ENCODE measurements around the gene FAM167B. TPM values are rescaled to one million over a fixed set of nuclear protein-coding genes. Genes with fewer than 3 reads are reported as not detected.
A peak's percentile ranks its signal among the peaks of the same experiment; 100 is the strongest.
"Not testable (repeated sequence)": the region's sequence is repeated elsewhere in the genome, so short reads cannot be mapped to it uniquely, and the experiment has no call there.

The FAM167B gene
- polyA plus RNA-seq, 6 donors from 2014 or later, result 0.42 TPM; not detected in 5

DNA sequence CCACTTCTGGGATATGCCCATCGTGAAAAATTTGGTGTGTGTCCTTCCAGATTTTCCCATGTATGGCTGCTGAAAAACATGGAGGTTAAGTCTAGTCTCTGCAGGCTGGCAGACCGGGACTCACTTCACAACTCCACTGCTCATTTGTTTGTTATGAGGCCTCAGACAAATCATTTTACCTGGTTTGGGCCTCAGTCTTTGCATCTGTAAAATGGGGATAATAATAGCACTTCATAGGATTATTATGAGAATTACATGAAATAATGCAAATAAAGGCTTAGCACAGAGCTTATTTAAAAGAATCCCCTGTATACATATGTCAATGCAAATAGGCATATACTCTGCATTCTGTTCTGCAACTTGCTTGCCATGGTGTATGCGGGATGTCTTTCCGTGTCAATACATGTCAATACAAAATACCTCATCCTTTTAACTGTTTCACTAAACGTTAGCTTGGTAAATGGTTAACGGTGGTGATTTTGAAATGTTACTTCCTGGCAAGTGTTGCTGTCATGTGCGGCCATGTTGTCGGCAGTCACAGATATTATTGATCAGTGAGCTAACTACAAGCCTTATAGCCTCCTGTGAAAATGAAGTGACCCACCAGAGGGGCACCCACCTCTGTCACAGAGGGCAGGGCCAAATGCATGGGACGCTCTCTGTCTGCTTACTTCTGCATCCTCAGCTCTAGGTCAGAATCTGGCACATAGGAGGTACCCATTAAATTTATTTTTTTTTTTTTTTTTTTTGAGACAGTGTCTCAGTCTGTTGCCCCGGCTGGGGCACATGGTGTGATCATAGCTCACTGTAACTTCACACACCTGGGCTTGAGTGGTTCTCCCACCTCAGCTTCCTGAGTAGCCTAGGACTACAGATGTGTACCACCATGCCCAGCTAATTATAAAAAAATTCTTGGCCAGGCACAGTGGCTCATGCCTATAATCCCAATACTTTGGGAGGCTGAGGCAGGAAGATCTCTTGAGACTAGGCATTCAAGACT, 8.3 kb downstream of the FAM167B start:
- H3K36me3 Mint-ChIP-seq, result no peaks in the 10 kb centered on the region
- no peak for DNase-seq
- H3K4me3 Mint-ChIP-seq, result peak overlapping the region in 2 of 8 donors; percentile 27 to 44

DNA sequence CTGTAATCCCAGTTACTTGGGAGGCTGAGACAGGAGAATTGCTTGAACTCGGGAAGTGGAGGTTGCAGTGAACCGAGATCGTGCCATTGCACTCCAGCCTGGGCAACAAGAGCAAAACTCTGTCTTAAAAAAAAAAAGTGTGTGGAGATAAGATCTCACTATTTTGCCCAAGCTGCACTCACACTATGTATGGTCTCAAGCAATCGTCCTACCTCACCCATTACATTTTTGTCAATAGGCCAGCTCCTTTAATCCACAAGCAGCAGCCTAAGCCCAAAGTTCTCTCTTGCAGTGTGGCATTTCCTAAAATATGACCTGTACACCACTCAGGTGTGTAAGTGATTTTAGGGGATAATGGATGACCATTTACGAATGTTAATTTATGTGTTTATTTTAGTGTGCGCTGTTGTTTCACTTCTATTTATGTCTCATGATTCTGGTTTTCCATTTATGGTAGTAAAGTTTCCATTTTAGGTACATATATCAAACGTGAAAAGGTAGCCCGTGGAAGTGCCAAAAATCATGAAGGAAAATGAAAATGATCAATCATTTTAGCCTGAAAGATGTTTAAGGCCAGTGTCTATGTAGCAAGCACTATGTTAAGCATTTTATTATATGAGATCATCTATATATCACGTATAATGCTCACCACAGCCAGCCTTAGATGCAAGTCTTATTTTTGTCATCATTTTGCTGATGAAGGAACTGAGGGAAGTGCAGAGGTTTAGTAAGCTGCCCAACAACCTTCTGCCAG, 9.6 kb downstream of the FAM167B start:
- ATAC-seq (ENCODE audit: low read depth in 2 of 2), result no peak
- H3K27me3 Mint-ChIP-seq, result no peaks in the 10 kb centered on the region
- peaks cover 28 to 60% (median 33%) of the 10 kb centered on the region in 3 donors for H3K4me1 Mint-ChIP-seq

More for the DNA sequence above, 8.3 kb downstream of the FAM167B start:
- no peaks in the 10 kb centered on the region for H3K27me3 Mint-ChIP-seq
- H3K4me1 Mint-ChIP-seq, result peaks cover 35 to 68% (median 41%) of the 10 kb centered on the region in 3 donors
- peak overlapping the region in 2 of 6 donors; percentile 32 to 44 for H3K27ac Mint-ChIP-seq
- no peaks in the 10 kb centered on the region for H3K9me3 Mint-ChIP-seq
- ATAC-seq (ENCODE audit: low read depth in 2 of 2), result no peak

DNA sequence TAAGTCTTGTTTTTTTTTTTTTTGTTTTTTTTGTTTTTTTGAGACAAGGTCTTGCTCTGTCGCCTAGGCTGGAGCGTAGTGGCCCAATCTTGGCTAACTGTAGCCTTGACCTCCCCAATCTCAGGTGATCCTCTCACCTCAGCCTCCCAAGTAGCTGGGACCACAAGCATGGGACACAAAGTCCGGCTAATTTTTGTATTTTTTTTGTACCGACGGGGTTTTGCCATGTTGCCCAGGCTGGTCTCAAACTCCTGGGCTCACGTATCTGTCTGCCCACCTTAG, 10.1 kb downstream of the FAM167B start:
- Mint-ChIP-seq H3K27ac (peak overlapping the region in 1 of 6 donors; percentile 66), H3K9me3 (no peaks in the 10 kb centered on the region), H3K27me3 (no peaks in the 10 kb centered on the region), H3K36me3 (no peaks in the 10 kb centered on the region), H3K4me1 (peaks cover 22 to 55% (median 28%) of the 10 kb centered on the region in 3 donors), H3K4me3 (no peak overlapping the region)
- no peak for ATAC-seq (ENCODE audit: low read depth in 2 of 2)
- no peak for DNase-seq

More for the DNA sequence above, 9.6 kb downstream of the FAM167B start:
- Mint-ChIP-seq H3K36me3 (no peaks in the 10 kb centered on the region), H3K4me3 (no peak overlapping the region), H3K9me3 (no peaks in the 10 kb centered on the region), H3K27ac (peak overlapping the region in 3 of 6 donors; percentile 38 to 74 (median 66))
- DNase-seq, result no peak

DNA sequence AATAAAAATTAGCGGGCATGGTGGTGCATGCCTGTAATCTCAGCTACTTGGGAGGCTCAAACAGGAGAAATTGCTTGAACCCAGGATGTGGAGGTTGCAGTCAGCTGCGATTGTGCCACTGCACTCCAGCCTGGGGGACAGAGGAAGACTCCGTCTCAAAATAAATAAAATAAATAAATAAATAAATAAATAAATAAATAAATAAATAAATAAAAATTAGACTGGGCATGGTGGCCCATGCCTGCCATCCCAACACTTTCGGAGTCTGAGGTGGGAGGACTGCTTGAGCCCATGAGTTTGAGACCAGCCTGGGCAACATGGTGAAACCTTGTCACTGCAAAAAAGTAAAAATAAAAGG, 16.2 kb downstream of the FAM167B start:
- H3K27ac Mint-ChIP-seq, result peak overlapping the region in 2 of 6 donors; percentile 50 to 61
- H3K9me3 Mint-ChIP-seq; ATAC-seq (ENCODE audit: low read depth in 2 of 2); H3K27me3 Mint-ChIP-seq; DNase-seq; H3K36me3 Mint-ChIP-seq: not testable (repeated sequence)
- H3K4me3 Mint-ChIP-seq, result peak overlapping the region in 2 of 8 donors; percentile 33 to 35
- peaks cover 28 to 35% (median 30%) of the 10 kb centered on the region in 3 donors for H3K4me1 Mint-ChIP-seq

DNA sequence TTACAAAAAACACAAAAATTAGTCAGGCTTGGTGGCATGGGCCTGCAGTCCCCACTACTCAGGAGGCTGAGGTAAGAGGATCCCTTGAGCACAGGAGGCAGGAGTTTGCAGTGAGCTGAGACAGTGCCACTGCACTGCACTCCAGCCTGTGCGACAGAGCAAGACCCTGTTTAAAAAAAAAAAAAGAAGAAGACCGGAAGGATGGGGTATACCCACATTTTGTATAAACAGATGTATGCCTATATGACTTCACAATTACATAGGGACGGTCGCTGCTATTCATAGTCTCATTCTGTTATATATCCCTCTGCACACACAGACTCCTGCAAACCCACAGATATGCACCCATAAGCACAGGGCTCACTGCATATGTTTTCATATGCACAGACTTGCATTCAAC, 16.7 kb downstream of the FAM167B start:
- Mint-ChIP-seq H3K27me3 (no peaks in the 10 kb centered on the region), H3K9me3 (no peaks in the 10 kb centered on the region), H3K27ac (peak overlapping the region in 5 of 6 donors; percentile 5 to 94 (median 86)), H3K4me1 (peaks cover 28 to 35% (median 30%) of the 10 kb centered on the region in 3 donors), H3K4me3 (peak overlapping the region; percentile 4 to 75 (median 49)), H3K36me3 (peaks cover 4 to 7% of the 10 kb centered on the region in 2 donors)
- ATAC-seq (ENCODE audit: low read depth in 2 of 2) (peak; percentile 92 to 93), DNase-seq (no peak)

DNA sequence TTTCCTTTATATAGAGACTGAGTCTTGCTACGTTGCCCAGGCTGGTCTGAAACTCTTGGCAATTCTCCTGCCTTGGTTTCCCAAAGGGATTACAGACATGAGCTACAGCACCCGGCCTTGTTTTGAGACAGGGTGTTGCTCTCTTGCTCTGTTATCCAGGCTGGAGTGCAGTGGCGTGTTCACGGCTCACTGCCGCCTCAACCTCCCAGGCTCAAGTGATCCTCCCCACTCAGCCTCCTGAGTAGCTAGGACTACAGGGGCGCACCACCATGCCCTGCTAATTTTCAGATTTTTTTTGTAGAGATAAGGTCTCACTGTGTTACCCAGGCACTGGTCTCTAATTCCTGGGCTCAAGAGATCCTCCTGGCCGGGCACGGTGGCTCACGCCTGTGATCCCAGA, 18.8 kb downstream of the FAM167B start:
- ATAC-seq (ENCODE audit: low read depth in 2 of 2) (no peak), DNase-seq (no peak)
- H3K4me3 Mint-ChIP-seq, result peak overlapping the region in 2 of 8 donors; percentile 45 to 50
- H3K27me3 Mint-ChIP-seq, result no peaks in the 10 kb centered on the region
- H3K36me3 Mint-ChIP-seq, result peaks cover 4 to 7% of the 10 kb centered on the region in 2 donors
- peaks cover 23 to 30% (median 24%) of the 10 kb centered on the region in 3 donors for H3K4me1 Mint-ChIP-seq
- no peaks in the 10 kb centered on the region for H3K9me3 Mint-ChIP-seq
- peak overlapping the region in 2 of 6 donors; percentile 4 to 49 for H3K27ac Mint-ChIP-seq

DNA sequence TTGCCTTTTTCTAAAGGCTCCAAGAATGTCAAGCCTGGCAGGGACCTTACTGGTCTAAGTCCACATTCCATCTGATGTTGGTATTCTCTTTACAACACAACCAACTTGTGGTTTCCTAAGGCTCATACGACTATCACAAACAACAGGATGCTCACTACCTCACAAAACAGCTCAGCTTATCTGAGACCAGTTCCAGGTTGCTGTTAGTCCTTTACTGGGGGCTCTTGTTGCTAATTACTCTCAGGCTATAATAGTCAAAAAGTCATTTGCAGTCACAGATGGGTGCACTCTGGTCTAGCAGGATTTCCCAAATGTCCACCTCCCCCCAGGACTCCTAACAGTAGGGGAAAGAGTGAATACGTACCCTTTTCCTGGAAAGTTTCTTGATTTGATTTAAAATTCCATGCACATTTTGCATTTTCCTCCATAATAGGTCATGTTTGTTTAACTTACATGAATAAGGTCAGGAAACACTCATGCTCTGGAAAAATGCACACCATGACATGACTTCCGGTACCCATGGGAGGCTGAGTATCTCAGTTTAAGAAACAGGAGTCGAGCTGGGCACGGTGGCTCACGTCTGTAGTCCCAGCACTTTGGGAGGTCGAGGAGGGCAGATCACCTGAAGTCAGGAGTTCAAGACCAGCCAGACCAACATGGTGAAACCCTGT, 20.0 kb downstream of the FAM167B start:
- H3K4me1 Mint-ChIP-seq, result peaks cover 28 to 36% (median 31%) of the 10 kb centered on the region in 3 donors
- no peaks in the 10 kb centered on the region for H3K27me3 Mint-ChIP-seq
- H3K27ac Mint-ChIP-seq, result peak overlapping the region in 5 of 6 donors; percentile 25 to 81 (median 76)
- peak overlapping the region in 1 of 8 donors; percentile 42 for H3K4me3 Mint-ChIP-seq
- no peaks in the 10 kb centered on the region for H3K9me3 Mint-ChIP-seq
- ATAC-seq (ENCODE audit: low read depth in 2 of 2), result no peak
- peaks cover 4 to 7% of the 10 kb centered on the region in 2 donors for H3K36me3 Mint-ChIP-seq
- DNase-seq, result no peak

DNA sequence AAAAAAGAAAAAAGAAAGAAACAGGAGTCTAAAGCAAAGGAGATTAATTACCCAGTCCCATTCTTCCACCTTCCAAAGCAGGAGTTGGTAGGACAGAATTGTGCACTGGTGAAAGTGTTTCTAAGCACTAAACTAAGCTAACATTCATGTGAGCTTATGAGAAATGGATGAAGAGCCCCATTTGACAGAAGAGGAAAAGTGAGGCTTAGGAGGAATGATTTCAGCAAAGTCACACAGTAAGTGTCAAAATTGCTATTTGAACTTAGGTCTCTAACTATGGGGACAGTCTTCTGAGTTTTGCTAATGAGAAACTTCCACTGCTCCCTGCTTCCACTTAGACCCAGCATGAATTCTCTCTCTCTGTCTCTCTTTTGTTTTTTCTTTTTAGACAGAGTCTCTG, 22.7 kb downstream of the FAM167B start:
- no peak overlapping the region for H3K4me3 Mint-ChIP-seq
- H3K27me3 Mint-ChIP-seq, result no peaks in the 10 kb centered on the region
- peaks cover 41 to 50% (median 48%) of the 10 kb centered on the region in 3 donors for H3K4me1 Mint-ChIP-seq
- DNase-seq (no peak), ATAC-seq (ENCODE audit: low read depth in 2 of 2) (no peak)
- H3K27ac Mint-ChIP-seq, result peak overlapping the region in 2 of 6 donors; percentile 27 to 60
- no peaks in the 10 kb centered on the region for H3K9me3 Mint-ChIP-seq
- H3K36me3 Mint-ChIP-seq, result peaks cover 4 to 7% of the 10 kb centered on the region in 2 donors

DNA sequence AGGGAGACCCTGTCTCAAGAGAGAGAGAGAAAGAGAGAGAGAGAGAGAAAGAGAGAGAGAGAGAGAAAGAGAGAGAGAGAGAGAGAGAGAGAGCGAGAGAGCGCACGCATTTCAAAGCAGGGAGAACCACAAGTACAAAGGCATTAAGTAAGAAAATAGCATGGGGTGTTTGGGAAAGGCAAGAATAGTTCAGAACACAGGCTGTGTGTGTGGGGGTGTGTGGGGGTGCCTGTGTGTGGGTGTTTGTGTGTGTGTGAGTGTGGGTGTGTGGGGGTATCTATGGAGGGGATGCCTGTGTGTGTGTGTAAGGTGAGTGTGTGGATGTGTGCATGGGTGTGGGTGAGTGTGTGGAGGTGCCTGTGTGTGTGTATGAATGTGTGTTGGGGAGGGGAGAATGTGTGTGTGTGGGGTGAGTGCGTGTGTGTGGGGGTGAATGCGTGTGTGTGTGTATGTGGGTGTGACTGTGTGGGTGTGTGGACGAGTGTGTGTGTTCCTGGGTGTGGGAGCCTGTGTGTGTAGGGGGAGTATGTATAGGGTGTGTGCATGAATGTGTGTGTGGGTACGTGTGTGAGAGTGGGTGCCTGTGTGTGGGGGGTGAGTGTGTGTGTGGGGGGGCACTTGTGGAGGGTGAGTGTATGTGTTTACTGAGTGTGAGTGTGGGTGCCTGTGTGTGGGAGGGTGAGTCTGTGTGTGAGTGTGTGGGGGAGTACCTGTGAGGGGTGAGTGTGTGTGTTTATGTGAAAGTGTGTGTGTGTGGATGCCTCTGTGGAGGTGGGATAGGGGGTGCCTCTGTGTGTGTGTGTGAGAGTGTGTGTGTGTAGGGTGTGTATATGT, 25.8 kb downstream of the FAM167B start:
- H3K9me3 Mint-ChIP-seq, result no peaks in the 10 kb centered on the region
- peak overlapping the region in 5 of 8 donors; percentile 47 to 81 (median 75) for H3K4me3 Mint-ChIP-seq
- ATAC-seq (ENCODE audit: low read depth in 2 of 2) (no peak), DNase-seq (no peak)
- no peaks in the 10 kb centered on the region for H3K27me3 Mint-ChIP-seq
- H3K36me3 Mint-ChIP-seq, result peaks cover 0 to 7% of the 10 kb centered on the region in 2 donors
- H3K4me1 Mint-ChIP-seq, result peaks cover 31 to 40% (median 37%) of the 10 kb centered on the region in 3 donors
- H3K27ac Mint-ChIP-seq, result peak overlapping the region; percentile 27 to 95 (median 89)

DNA sequence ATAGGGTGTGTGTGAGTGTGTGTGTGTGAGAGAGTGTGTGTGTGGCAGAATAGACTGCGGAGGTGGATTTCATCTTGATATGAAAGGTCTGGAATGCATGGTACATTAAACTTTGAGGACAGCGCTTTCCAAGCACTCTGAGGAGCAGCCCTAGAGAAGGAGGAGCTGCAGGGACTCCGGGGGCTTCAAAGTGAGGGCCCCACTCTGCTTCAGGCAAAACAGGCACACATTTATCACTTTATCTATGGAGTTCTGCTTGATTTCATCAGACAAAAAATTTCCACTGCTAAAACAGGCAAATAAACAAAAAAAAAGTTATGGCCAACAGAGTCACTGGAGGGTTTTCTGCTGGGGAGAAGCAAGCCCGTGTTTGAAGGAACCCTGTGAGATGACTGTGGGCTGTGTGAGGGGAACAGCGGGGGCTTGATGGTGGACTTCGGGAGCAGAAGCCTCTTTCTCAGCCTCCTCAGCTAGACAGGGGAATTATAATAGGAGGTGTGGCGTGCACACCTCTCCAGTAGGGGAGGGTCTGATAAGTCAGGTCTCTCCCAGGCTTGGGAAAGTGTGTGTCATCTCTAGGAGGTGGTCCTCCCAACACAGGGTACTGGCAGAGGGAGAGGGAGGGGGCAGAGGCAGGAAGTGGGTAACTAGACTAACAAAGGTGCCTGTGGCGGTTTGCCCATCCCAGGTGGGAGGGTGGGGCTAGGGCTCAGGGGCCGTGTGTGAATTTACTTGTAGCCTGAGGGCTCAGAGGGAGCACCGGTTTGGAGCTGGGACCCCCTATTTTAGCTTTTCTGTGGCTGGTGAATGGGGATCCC, 26.6 kb downstream of the FAM167B start:
- Mint-ChIP-seq H3K9me3 (no peaks in the 10 kb centered on the region), H3K36me3 (peaks cover 0 to 9% of the 10 kb centered on the region in 2 donors), H3K27me3 (no peaks in the 10 kb centered on the region), H3K4me1 (peaks cover 31 to 40% (median 37%) of the 10 kb centered on the region in 3 donors), H3K27ac (peak overlapping the region; percentile 65 to 94 (median 89)), H3K4me3 (peak overlapping the region in 7 of 8 donors; percentile 31 to 90 (median 75))
- ATAC-seq (ENCODE audit: low read depth in 2 of 2) (peak; percentile 82 to 89), DNase-seq (peak; percentile 32)

DNA sequence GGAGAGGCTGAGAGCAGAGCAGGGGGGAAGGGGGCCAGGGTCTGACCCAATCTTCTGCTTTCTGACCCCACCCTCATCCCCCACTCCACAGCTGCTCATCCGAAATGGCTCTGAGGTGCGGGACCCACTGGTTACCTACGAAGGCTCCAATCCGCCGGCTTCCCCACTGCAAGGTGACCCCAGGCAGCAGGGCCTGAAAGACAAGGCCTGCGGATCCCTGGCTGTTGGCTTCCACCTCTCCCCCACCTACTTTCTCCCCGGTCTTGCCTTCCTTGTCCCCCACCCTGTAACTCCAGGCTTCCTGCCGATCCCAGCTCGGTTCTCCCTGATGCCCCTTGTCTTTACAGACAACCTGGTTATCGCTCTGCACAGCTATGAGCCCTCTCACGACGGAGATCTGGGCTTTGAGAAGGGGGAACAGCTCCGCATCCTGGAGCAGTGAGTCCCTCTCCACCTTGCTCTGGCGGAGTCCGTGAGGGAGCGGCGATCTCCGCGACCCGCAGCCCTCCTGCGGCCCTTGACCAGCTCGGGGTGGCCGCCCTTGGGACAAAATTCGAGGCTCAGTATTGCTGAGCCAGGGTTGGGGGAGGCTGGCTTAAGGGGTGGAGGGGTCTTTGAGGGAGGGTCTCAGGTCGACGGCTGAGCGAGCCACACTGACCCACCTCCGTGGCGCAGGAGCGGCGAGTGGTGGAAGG, 27.8 kb downstream of the FAM167B start:
- Mint-ChIP-seq H3K4me1 (peaks cover 31 to 40% (median 37%) of the 10 kb centered on the region in 3 donors), H3K4me3 (peak overlapping the region in 1 of 8 donors; percentile 6), H3K27me3 (no peaks in the 10 kb centered on the region), H3K36me3 (peaks cover 0 to 18% of the 10 kb centered on the region in 2 donors), H3K9me3 (no peaks in the 10 kb centered on the region), H3K27ac (peak overlapping the region in 3 of 6 donors; percentile 52 to 94 (median 84))
- ATAC-seq (ENCODE audit: low read depth in 2 of 2), result no peak
- no peak for DNase-seq

Data from naive B cell (primary cell).